Measurements from ENCODE around the gene EYS.
"Not testable (repeated sequence)": the region's sequence is repeated elsewhere in the genome, so short reads cannot be mapped to it uniquely, and the experiment has no call there.

The EYS gene

GRCh38 chr6:63795006-63795405, 1912.0 kb downstream of the EYS start:
- no peak for DNase-seq (ENCODE audit: low read depth in 3 of 3)

- no peak for DNase-seq (ENCODE audit: low read depth in 3 of 3)
Measured at GRCh38 chr6:63793465-63794137, 1913.4 kb downstream of the EYS start.

GRCh38 chr6:63792736-63793464, 1914.1 kb downstream of the EYS start:
- DNase-seq (ENCODE audit: low read depth in 3 of 3): no peak

GRCh38 chr6:63790334-63790733, 1916.7 kb downstream of the EYS start:
- no peak for DNase-seq (ENCODE audit: low read depth in 3 of 3)

GRCh38 chr6:63789699-63790098, 1917.3 kb downstream of the EYS start:
- DNase-seq (ENCODE audit: low read depth in 3 of 3): no peak

- DNase-seq (ENCODE audit: low read depth in 3 of 3): no peak
Measured at GRCh38 chr6:63788569-63788968, 1918.5 kb downstream of the EYS start.

GRCh38 chr6:63787021-63787420, 1920.0 kb downstream of the EYS start:
- DNase-seq (ENCODE audit: low read depth in 3 of 3): no peak

GRCh38 chr6:63785006-63785405, 1922.0 kb downstream of the EYS start:
- DNase-seq (ENCODE audit: low read depth in 3 of 3): no peak

GRCh38 chr6:63783096-63783495, 1923.9 kb downstream of the EYS start:
- no peak for DNase-seq (ENCODE audit: low read depth in 3 of 3)

- no peak for DNase-seq (ENCODE audit: low read depth in 3 of 3)
Measured at GRCh38 chr6:63774961-63775360, 1932.1 kb downstream of the EYS start.

- no peak for DNase-seq (ENCODE audit: low read depth in 3 of 3)
Measured at GRCh38 chr6:63773200-63773599, 1933.8 kb downstream of the EYS start.

- DNase-seq (ENCODE audit: low read depth in 3 of 3): no peak
Measured at GRCh38 chr6:63765828-63766227, 1941.2 kb downstream of the EYS start.

- DNase-seq (ENCODE audit: low read depth in 3 of 3): no peak
Measured at GRCh38 chr6:63764318-63764916, 1942.6 kb downstream of the EYS start.

- DNase-seq (ENCODE audit: low read depth in 3 of 3): no peak
Measured at GRCh38 chr6:63760199-63760598, 1946.8 kb downstream of the EYS start.

- no peak for DNase-seq (ENCODE audit: low read depth in 3 of 3)
Measured at GRCh38 chr6:63759605-63760105, 1947.4 kb downstream of the EYS start.

GRCh38 chr6:63757826-63758225, 1949.2 kb downstream of the EYS start:
- DNase-seq (ENCODE audit: low read depth in 3 of 3): no peak

GRCh38 chr6:63757275-63757674, 1949.8 kb downstream of the EYS start:
- DNase-seq (ENCODE audit: low read depth in 3 of 3): not testable (repeated sequence)

- DNase-seq (ENCODE audit: low read depth in 3 of 3): no peak
Measured at GRCh38 chr6:63750400-63750799, 1956.6 kb downstream of the EYS start.

GRCh38 chr6:63745784-63746183, 1961.2 kb downstream of the EYS start:
- DNase-seq (ENCODE audit: low read depth in 3 of 3): no peak

- DNase-seq (ENCODE audit: low read depth in 3 of 3): no peak
Measured at GRCh38 chr6:63744810-63745209, 1962.2 kb downstream of the EYS start.

GRCh38 chr6:63743691-63744090, 1963.3 kb downstream of the EYS start:
- DNase-seq (ENCODE audit: low read depth in 3 of 3): no peak

- DNase-seq (ENCODE audit: low read depth in 3 of 3): no peak
Measured at GRCh38 chr6:63742060-63742459, 1965.0 kb downstream of the EYS start.

- no peak for DNase-seq (ENCODE audit: low read depth in 3 of 3)
Measured at GRCh38 chr6:63740709-63741108, 1966.3 kb downstream of the EYS start.

Measured in stimulated activated CD4-positive, alpha-beta T cell treated with anti-CD3 and anti-CD28 coated beads, TNF-alpha, amount 100 ng/mL, for 24 hours (primary cell).